Upper lobe of right lung (tissue), 1 donor: ENCODE measurements around the gene RHOBTB1. TPM values are rescaled to one million over a fixed set of nuclear protein-coding genes. Genes with fewer than 3 reads are reported as not detected.
A peak's percentile ranks its signal among the peaks of the same experiment; 100 is the strongest.

Source experiments
- ATAC-seq: fragments of 200-7000 bp; cut with Tn5 transposase; one replicate; pipeline ENCODE4 v1.9.1; 2020; ENCODE audit warnings: mild to moderate bottlenecking, moderate library complexity
- DNase-seq: peaks from one replicate; pipeline ENCODE4 v3.0.0-alpha.2; 2020
- H3K27ac ChIP-seq: fragments of 200-600 bp; one replicate; pipeline ENCODE4 v1.8.0; 2022
- H3K27me3 ChIP-seq: fragments of 200-600 bp; one replicate; pipeline ENCODE4 v1.8.0; 2022; ENCODE audit warnings: mild to moderate bottlenecking
- H3K36me3 ChIP-seq: fragments of 200-600 bp; one replicate; pipeline ENCODE4 v1.8.0; 2022
- H3K4me1 ChIP-seq: fragments of 200-600 bp; one replicate; pipeline ENCODE4 v1.8.0; 2022
- H3K4me3 ChIP-seq: fragments of 200-600 bp; one replicate; pipeline ENCODE4 v1.8.0; 2022; ENCODE audit warnings: mild to moderate bottlenecking
- H3K9me3 ChIP-seq: fragments of 200-600 bp; one replicate; pipeline ENCODE4 v1.8.0; 2022
- CTCF ChIP-seq: fragments of 200-600 bp; IDR thresholded peaks from one replicate; pipeline ENCODE4 v1.8.0; 2022; ENCODE audit warnings: antibody characterized with exemption
- intact Hi-C: fragments of 100-400 bp; cut with DNase I; formaldehyde crosslinking; loops from one replicate; pipeline ENCODE4 v1.11.0; 2022
- total RNA-seq: library from RNA; stranded (reverse); fragmentation: NEBNext Ultra II Directional; extraction: Animal tissue kit (Norgen Biotek cat#: 25700); gene quantifications from one replicate; pipeline ENCODE4 v1.2.1, GENCODE V29; 2021
- donor health status: DM: no; HTN: yes; CAD: no; lungs with severe emphysema.

RHOBTB1 gene
- total RNA-seq, 1 donor from 2014 or later, result 14.5 TPM

GRCh38 chr10:60930237-60930636, 13.7 kb downstream of the RHOBTB1 start:
- Histone ChIP-seq H3K9me3 (no peaks in the 10 kb centered on the region), H3K27me3 (no peaks in the 10 kb centered on the region), H3K4me1 (peaks cover 8% of the 10 kb centered on the region), H3K36me3 (no peaks in the 10 kb centered on the region), H3K27ac (no peak overlapping the region), H3K4me3 (no peak overlapping the region)
- DNase-seq (no peak), ATAC-seq (no peak)
- intact Hi-C loops, result no loop called here
- TF ChIP-seq CTCF, result no peak

- TF ChIP-seq CTCF, result no peak
- Histone ChIP-seq H3K36me3 (no peaks in the 10 kb centered on the region), H3K27ac (no peak overlapping the region), H3K4me1 (no peaks in the 10 kb centered on the region), H3K9me3 (no peaks in the 10 kb centered on the region), H3K4me3 (no peak overlapping the region), H3K27me3 (no peaks in the 10 kb centered on the region)
- ATAC-seq (peak; percentile 23), DNase-seq (no peak)
- intact Hi-C loops, result no loop called here
Measured at GRCh38 chr10:60921633-60922032, 22.4 kb downstream of the RHOBTB1 start.

- intact Hi-C loops, result no loop called here
- no peak for ATAC-seq
Measured at GRCh38 chr10:60920479-60920878, 23.5 kb downstream of the RHOBTB1 start.

DNA sequence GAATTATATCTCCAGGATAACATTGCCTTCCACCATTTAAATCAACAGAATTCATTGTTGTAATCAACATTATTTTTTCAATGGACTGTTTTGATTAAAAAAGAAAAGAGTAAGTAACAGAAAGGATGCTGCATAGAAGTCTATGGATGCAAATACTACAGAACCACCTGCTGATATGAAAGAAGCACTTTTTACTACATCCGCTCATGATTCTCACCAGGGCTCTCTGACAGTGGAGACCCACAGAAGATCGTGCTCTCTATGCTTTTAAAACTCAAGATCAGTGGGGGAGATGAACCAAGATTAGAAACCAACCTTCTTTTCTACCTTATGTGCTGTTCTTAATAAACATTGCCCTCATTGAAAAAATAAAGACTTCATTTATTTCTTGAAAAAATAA, 24.4 kb downstream of the RHOBTB1 start:
- intact Hi-C loops, result no loop called here
- H3K36me3 ChIP-seq, result no peaks in the 10 kb centered on the region
- H3K4me3 ChIP-seq, result no peak overlapping the region
- no peak overlapping the region for H3K27ac ChIP-seq
- no peak for TF ChIP-seq CTCF
- no peaks in the 10 kb centered on the region for H3K4me1 ChIP-seq
- H3K9me3 ChIP-seq, result no peaks in the 10 kb centered on the region
- ATAC-seq, result no peak
- H3K27me3 ChIP-seq, result no peaks in the 10 kb centered on the region
- DNase-seq, result no peak

More at GRCh38 chr10:60920479-60920878, 23.5 kb downstream of the RHOBTB1 start:
- Histone ChIP-seq H3K27me3 (no peaks in the 10 kb centered on the region), H3K9me3 (no peaks in the 10 kb centered on the region), H3K27ac (no peak overlapping the region), H3K36me3 (no peaks in the 10 kb centered on the region), H3K4me3 (no peak overlapping the region), H3K4me1 (no peaks in the 10 kb centered on the region)
- no peak for DNase-seq
- TF ChIP-seq CTCF, result no peak

- Histone ChIP-seq H3K27ac (no peak overlapping the region), H3K9me3 (no peaks in the 10 kb centered on the region), H3K36me3 (no peaks in the 10 kb centered on the region), H3K4me1 (peaks cover 4% of the 10 kb centered on the region), H3K4me3 (no peak overlapping the region), H3K27me3 (no peaks in the 10 kb centered on the region)
- ATAC-seq, result no peak
- intact Hi-C loops, result no loop called here
- DNase-seq, result no peak
- no peak for TF ChIP-seq CTCF
Measured at GRCh38 chr10:60917331-60918280, 26.4 kb downstream of the RHOBTB1 start.
